GM12892 (cell line): ENCODE measurements around the gene LDLRAD3.

Experiments
- POLR2A ChIP-seq: IDR thresholded peaks from 2 replicates; pipeline ENCODE4 v1.6.1; 2011; ENCODE audit warnings: low read depth, low read length, control low read depth
- POLR2AphosphoS5 ChIP-seq: IDR thresholded peaks from 2 replicates; pipeline ENCODE4 v1.6.1; 2011; ENCODE audit warnings: low read depth, low read length, control low read depth
- TAF1 ChIP-seq: IDR thresholded peaks from 2 replicates; pipeline ENCODE4 v1.6.1; 2011; ENCODE audit warnings: low read depth, mild to moderate bottlenecking, control low read depth, low read length, borderline replicate concordance

- no peak for TF ChIP-seq TAF1
- TF ChIP-seq POLR2A = no peak
- TF ChIP-seq POLR2AphosphoS5 = no peak
Measured at GRCh38 chr11:36073411-36074203, 129.7 kb downstream of the LDLRAD3 start.
